ENCODE data around the gene CNBP. TPM values are rescaled to one million over a fixed set of nuclear protein-coding genes. Genes with fewer than 3 reads are reported as not detected.

CNBP gene
- total and polyA plus RNA-seq, 2 of the 13 experiments (the other 11 are each of a cell fraction or from before 2014, with no cell fraction given) = 282 to 354 TPM

GRCh38 chr3:129183569-129184395 is at the start of gene CNBP (continued):
- TF ChIP-seq NR2F1 (CRISPR knock-in tag; IDR thresholded peaks at IDR 0.05) (no peak; a peak in 1 of 4 replicates), MED1 (CRISPR knock-in tag; IDR thresholded peaks at IDR 0.05) (peak; percentile 51), FOSL1 (CRISPR knock-in tag; IDR thresholded peaks at IDR 0.05; ENCODE audit: borderline replicate concordance) (peak; percentile 43; the same call in 1 of the 2 replicates), HOXD1 (CRISPR knock-in tag; IDR thresholded peaks at IDR 0.05) (no peak), CREM (IDR thresholded peaks at IDR 0.05) (no peak; the same call in none of the 2 replicates), CREM (CRISPR knock-in tag; IDR thresholded peaks at IDR 0.05) (no peak), TCF7L2 (IDR thresholded peaks at IDR 0.05; ENCODE audit: low read depth, low read length) (no peak), MAZ (IDR thresholded peaks at IDR 0.05; ENCODE audit: borderline replicate concordance, low read depth, low read length) (peak; percentile 37; the same call in 1 of the 2 replicates), MAZ (CRISPR knock-in tag; IDR thresholded peaks at IDR 0.05; ENCODE audit: low read depth) (peak; percentile 81; the same call in 1 of the 2 replicates), ZNF768 (CRISPR knock-in tag; IDR thresholded peaks at IDR 0.05) (no peak; the same call in 1 of the 2 replicates), SALL1 (CRISPR knock-in tag; IDR thresholded peaks at IDR 0.05) (peak; percentile 88), SP5 (CRISPR knock-in tag; IDR thresholded peaks at IDR 0.05; ENCODE audit: borderline replicate concordance, low read depth) (no peak), USF2 (IDR thresholded peaks at IDR 0.05; ENCODE audit: low read depth, low read length) (no peak), USF2 (CRISPR knock-in tag; IDR thresholded peaks at IDR 0.05; ENCODE audit: borderline replicate concordance) (peak; percentile 52; the same call in 1 of the 2 replicates), ZNF777 (CRISPR knock-in tag; IDR thresholded peaks at IDR 0.05) (no peak; the same call in 1 of the 2 replicates), ZC3H13 (CRISPR knock-in tag; IDR thresholded peaks at IDR 0.05) (peak; percentile 90), CBFB (CRISPR knock-in tag; IDR thresholded peaks at IDR 0.05) (peak; percentile 73; the same call in 1 of the 2 replicates), MXD3 (CRISPR knock-in tag; IDR thresholded peaks at IDR 0.05) (peak; percentile 83), ZNF839 (CRISPR knock-in tag; IDR thresholded peaks at IDR 0.05; ENCODE audit: borderline replicate concordance) (peak; percentile 85; the same call in 1 of the 2 replicates), LBX2 (CRISPR knock-in tag; IDR thresholded peaks at IDR 0.05; ENCODE audit: borderline replicate concordance) (no peak), MBNL3 (CRISPR knock-in tag; conservative IDR thresholded peaks at IDR 0.05) (no peak), NCOA2 (CRISPR knock-in tag; IDR thresholded peaks at IDR 0.05) (no peak), SMAD1 (CRISPR knock-in tag; IDR thresholded peaks at IDR 0.05; ENCODE audit: borderline replicate concordance, low read depth) (no peak), SMAD3 (CRISPR knock-in tag; IDR thresholded peaks at IDR 0.05) (peak; percentile 34; the same call in 1 of the 2 replicates), SOX13 (IDR thresholded peaks at IDR 0.05) (no peak), SOX13 (CRISPR knock-in tag; conservative IDR thresholded peaks at IDR 0.05 in 1 of 2, IDR thresholded peaks at IDR 0.05 in 1 of 2) (peak in 1 of 2 experiments; percentile 31; a peak in 1 of 4 replicates), KDM4B (CRISPR knock-in tag; IDR thresholded peaks at IDR 0.05) (no peak), YEATS2 (CRISPR knock-in tag; IDR thresholded peaks at IDR 0.05; ENCODE audit: borderline replicate concordance) (peak; percentile 94), ZNF703 (CRISPR knock-in tag; IDR thresholded peaks at IDR 0.05; ENCODE audit: borderline replicate concordance) (peak; percentile 97; the same call in 1 of the 2 replicates)

Measured in HepG2 (cell line).